GM21786 (cell line): ENCODE measurements around the gene TXLNG.

ENCODE experiments used
- ATAC-seq: cut with Tn5 transposase; IDR thresholded peaks from one replicate; pipeline ENCODE4 v1.9.1; 2021; ENCODE audit not compliant: unreplicated experiment

TXLNG gene

DNA sequence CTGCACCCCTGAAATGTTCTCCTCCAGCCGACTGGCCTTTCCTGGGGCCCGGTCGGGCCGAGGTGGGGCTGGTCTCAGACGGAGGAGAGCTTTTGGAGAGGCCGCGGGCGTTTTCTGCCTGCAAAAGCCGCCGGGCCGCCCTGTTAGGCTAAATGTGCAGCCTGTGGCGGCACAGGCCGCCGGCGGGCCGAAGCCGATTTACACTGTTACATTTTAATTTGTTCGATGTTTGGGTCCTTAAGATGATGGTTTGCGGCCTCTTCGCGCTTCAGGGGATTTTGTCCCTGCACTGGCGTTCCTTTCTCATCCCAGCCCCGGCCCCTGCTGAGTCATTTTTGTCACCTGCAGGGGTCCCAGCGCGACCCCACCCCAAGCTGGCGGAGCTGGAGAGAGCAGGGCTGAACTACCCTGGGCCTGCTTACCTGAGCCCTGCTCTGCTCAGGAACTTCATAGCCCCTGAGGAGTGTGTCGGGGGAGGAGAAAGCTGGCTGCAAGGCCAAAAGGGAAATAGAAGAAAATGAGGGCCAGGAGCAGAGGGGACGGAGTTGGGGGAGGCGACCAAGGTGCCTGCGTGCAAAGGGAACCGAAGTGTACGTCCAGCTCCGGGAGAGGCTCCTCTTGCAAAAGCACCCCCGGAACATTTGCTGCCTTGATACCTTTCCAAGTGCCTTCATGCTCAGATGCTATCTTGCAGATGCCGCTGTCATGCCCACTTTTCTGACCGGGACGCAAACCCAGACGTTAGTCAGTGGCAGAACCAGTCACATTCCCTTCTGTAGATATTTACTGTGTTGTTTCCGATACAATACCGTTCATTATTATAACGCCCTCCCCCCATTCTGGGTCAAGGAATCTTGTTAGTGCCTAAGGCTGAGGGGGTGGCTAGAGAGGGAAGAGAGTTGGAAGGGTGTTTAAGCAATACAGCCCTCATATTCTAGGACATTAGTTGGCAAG is 84.9 kb downstream of the TXLNG start:
- peak; percentile 5 for ATAC-seq

DNA sequence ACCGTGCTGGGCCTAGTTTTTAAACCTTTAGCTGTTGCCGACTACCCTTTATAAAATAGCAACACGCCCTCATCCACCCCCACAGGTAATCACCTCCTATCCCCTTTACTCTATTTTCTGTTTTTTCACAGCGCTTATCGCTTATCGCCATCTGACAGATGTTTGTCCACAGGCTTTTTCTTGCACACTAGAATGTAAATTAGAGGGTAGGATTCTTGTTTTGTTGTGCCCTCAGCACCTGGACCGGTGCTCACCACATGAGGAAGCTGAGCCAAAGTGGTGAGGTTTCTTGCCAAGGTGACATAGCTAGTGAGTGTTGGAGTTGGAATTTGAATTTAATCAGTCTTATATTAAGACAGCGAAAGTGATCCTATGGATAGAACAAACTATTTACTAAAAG is 86.8 kb downstream of the TXLNG start:
- ATAC-seq, result no peak

DNA sequence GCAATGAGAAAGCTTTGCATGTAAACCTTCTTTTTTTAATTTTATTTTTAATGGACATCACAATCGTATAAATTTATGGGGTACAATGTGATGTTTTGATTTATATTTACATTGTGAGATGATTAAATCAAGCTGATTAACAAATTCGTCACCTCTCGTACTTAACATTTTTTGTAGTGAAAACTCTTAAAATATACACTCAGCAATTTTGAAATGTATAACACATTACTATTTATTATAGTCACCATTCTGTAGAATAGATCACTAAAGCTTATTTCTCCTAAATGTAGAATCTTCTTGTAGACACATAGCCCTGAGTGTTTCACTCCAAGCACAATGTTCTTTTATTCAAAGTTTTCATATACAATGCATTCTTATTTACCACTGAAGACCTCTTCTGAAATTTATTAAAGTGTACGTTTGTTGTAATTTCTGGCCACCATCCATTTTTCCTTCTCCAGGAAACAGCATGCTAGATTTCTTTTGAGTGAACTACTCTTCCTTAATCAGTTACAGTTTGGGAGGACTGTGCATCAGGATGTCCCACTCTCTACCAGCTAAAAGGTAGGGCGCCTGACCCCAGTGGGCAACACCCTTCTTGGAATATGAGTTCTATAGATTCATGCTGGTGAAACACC is 88.3 kb downstream of the TXLNG start:
- no peak for ATAC-seq

DNA sequence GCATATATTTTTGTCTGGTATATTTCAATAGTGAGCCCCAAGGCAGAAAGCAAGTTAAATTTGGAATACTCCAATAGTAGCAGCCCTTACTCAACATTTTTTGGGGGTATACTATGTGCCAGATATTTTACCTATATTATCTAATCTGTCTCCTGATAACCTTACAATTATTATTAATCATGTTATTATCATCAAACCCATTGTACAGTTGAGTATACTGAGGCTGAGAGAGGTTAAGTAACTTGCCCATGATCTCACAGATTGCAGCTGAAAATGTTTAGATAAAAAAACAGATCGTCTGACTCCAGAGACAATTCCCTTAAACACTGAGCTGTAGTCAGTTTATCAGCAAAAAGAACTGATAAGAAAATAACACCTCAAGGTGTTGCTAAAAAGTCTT is 90.4 kb downstream of the TXLNG start:
- ATAC-seq, result no peak

DNA sequence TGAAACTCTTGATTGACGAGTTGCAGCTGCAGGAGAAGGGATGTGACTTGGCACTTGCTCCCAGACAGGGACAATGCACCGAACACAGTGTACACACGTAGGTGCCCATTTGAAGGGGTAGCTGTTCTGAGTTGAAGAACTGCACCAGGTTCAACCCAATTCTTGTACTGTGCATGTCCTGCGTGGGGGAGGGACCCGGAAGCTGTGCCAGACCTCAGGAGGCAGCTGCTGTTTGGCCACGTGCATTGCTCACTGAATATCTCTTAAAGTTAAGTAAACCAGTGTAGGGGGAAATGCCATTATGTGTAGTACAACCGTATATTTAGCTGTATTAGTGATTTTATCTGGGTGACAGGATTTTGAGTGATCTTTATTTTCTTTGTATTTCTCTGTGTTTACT is 95.9 kb downstream of the TXLNG start:
- ATAC-seq, result no peak

DNA sequence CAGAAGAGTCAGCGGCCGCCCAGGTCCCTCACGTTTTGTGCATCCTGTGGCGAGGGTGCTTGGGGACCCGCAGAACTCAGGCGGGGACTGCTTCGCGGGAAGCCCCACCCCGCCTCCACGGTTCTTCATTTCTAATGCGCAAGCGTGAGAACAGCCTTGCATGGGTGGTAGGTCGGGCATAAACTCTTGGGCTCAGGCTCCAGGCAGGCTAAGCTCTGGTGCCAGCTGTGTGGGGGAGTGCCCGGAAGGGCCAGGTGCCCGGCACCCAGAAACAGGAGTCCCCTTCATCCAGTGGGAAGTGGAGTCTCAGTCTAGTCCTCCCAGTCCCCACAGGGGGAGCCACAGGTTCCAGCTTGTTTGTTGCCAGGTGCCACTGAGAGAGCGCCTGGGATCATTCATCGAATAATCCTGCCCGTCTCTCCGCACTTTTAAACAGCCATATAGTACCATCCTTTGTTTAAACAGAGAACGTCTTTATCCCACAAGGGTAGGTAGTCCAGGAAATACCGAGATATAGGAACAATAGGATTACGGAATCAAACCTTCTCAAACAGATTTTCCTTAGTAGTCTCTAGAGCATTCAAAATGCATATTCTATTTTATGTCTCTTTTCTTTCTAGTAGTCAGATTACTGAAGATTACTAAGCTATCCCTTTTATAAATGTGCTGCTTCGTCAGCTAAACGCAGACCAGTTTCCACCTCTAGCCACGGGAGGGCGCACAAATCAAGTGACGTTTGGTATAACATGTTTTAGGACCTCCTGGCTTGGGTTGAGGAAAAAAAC is 96.6 kb downstream of the TXLNG start:
- ATAC-seq, result peak; percentile 62

DNA sequence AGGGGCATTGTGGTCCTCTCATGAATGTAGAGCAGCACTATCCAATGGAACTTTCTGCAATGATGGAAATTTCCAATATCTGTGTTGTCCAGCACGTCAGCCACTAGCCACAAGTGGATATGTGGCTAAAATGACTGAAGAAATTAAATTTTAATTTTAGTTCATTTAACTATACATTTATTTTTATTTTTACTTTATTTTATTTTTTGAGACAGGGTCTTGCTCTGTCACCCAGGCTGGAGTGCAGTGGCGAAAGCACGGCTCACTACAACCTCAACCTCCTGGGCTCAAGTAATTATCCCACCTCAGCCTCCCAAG is 97.2 kb downstream of the TXLNG start:
- ATAC-seq, result no peak

DNA sequence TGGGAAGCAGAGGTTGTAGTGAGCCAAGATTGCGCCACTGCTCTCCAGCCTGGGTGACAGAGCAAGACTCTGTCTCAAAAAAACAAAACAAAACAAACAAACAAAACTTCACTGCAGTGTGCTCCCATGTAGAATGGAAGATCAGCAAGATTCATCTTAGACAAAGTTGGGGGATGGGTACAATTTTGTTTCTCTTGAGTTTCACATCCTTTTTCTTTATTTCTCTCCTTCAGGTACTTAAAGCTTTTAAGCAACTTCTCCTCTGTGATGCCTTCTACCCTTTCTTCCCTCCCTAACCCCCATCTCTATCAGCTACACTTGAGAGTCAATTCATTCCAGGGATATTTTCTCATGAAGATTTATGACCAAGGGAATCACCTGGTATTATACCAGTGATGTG is 99.4 kb downstream of the TXLNG start:
- ATAC-seq, result no peak

DNA sequence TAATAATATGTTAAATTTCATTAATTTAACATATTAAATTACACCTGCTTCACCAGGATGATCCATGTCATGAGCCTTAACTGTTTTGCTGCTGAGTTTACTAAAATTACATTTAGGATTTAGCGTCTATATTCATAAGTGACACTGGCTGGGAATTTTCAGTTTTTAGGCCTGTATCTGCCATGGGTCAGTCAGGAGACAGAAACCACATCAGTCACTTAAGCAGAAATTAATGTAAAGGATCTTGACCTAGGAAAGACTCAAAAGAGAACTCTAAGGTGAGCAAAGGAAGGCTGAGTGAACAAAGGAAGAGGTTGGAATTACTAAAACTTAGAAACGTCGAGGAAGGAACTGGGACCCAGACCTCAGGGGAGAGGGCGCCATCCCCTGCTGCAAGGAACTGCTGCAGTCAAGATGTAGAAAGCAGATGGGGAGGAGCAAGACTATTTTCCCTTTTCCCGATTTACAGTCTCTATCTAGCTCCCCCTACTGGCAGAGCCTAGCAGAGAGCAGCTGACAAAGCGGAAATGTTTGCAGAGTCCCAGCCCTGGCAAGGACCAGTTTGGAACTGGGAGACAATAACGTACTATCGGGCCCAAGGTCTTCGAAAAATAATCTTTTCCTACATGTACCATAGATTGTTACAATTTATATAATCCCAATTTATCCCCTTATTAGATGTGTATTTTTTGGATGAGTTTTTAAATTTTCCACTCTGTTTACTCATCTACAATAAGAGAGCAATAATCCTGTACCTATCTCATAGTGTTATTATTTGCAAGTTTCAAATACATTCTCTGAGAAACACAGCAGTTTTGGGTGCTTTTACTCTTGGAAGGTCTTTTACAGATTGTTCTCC is 106.5 kb downstream of the TXLNG start:
- peak; percentile 92 for ATAC-seq
